IMR-90 (cell line): ENCODE data around the gene PRPF40A. TPM values are rescaled to one million over a fixed set of nuclear protein-coding genes. Genes with fewer than 3 reads are reported as not detected.
A peak's percentile ranks its signal among the peaks of the same experiment; 100 is the strongest.

Experiments used
- ATAC-seq: fragments of 200-7000 bp; cut with Tn5 transposase; 2 replicates; pipeline ENCODE4 v1.9.1; 2020; ENCODE audit warnings: low read depth, mild to moderate bottlenecking, moderate library complexity
- BruUV-seq: library from RNA; stranded (reverse); fragments of 400-500 nt; replicated peaks from 2 replicates; lab custom pipeline; 2021; lab: Mats Ljungman, UMichigan
- CTCF ChIA-PET: fragments of 300-600 bp; formaldehyde crosslinking; extraction: SDS; loops from one replicate; lab custom pipeline; 2021; ENCODE audit warnings: antibody characterized with exemption; lab: Yijun Ruan, JAX
- POLR2A ChIA-PET: fragments of 300-600 bp; sonication (Branson Sonifier 250); formaldehyde crosslinking; loops from one replicate; lab custom pipeline; 2022; ENCODE audit warnings: antibody characterized with exemption; ENCODE audit not compliant: unreplicated experiment; lab: Charles Lee
- DNase-seq: peaks from one replicate; pipeline ENCODE4 v3.0.0; 2013
- H2AFZ ChIP-seq: replicated peaks from 2 replicates; pipeline ENCODE3; 2013; ENCODE audit warnings: low read length, mild to moderate bottlenecking; ENCODE audit not compliant: poor library complexity
- H2AK5ac ChIP-seq: 2 replicates; pipeline ENCODE4 v1.6.1; 2013; ENCODE audit warnings: low read depth, low read length, inconsistent platforms
- H2AK9ac ChIP-seq: replicated peaks from 2 replicates; pipeline ENCODE3; 2013; ENCODE audit warnings: mild to moderate bottlenecking, low read depth, low read length, moderate library complexity; ENCODE audit not compliant: poor library complexity
- H2BK120ac ChIP-seq: 2 replicates; pipeline ENCODE4 v1.6.1; 2013; ENCODE audit warnings: low read depth, low read length, inconsistent platforms
- H2BK15ac ChIP-seq: 3 replicates; pipeline ENCODE4 v1.6.1; 2013; ENCODE audit warnings: low read depth, low read length, inconsistent platforms
- H2BK20ac ChIP-seq: 2 replicates; pipeline ENCODE4 v1.6.1; 2013; ENCODE audit warnings: low read depth, mild to moderate bottlenecking, inconsistent platforms, low read length, moderate library complexity
- H2BK5ac ChIP-seq: 2 replicates; pipeline ENCODE4 v1.6.1; 2013; ENCODE audit warnings: mild to moderate bottlenecking, low read depth, low read length, inconsistent platforms; ENCODE audit not compliant: poor library complexity, severe bottlenecking
- H3K14ac ChIP-seq: replicated peaks from 2 replicates; pipeline ENCODE4 v1.6.1; 2013; ENCODE audit warnings: low read depth, low read length, inconsistent platforms
- H3K18ac ChIP-seq: 2 replicates; pipeline ENCODE4 v1.6.1; 2013; ENCODE audit warnings: low read depth, low read length, control low read depth
- H3K23ac ChIP-seq: 2 replicates; pipeline ENCODE4 v1.6.1; 2013; ENCODE audit warnings: low read depth, low read length, inconsistent platforms
- H3K27ac ChIP-seq: 2 replicates; pipeline ENCODE4 v1.5.1; 2013; ENCODE audit warnings: mild to moderate bottlenecking, control low read depth, low read length; ENCODE audit not compliant: insufficient read depth
- H3K27me3 ChIP-seq: 2 replicates; pipeline ENCODE4 v1.6.1; 2013; ENCODE audit warnings: low read length; ENCODE audit not compliant: control insufficient read depth, insufficient read depth
- H3K36me3 ChIP-seq: 2 replicates; pipeline ENCODE4 v1.6.1; 2013; ENCODE audit warnings: low read length, mixed read lengths; ENCODE audit not compliant: control insufficient read depth, insufficient read depth
- H3K4ac ChIP-seq: 2 replicates; pipeline ENCODE4 v1.6.1; 2013; ENCODE audit warnings: low read depth, low read length, inconsistent platforms
- H3K4me1 ChIP-seq: 2 replicates; pipeline ENCODE4 v1.6.1; 2013; ENCODE audit warnings: low read length, mixed read lengths; ENCODE audit not compliant: control insufficient read depth, insufficient read depth
- H3K4me2 ChIP-seq: 2 replicates; pipeline ENCODE4 v1.6.1; 2013; ENCODE audit warnings: low read depth, mild to moderate bottlenecking, control low read depth, low read length, moderate library complexity
- H3K4me3 ChIP-seq: 2 replicates; pipeline ENCODE4 v1.5.1; 2013; ENCODE audit warnings: low read depth, mild to moderate bottlenecking, control low read depth, low read length, moderate library complexity; ENCODE audit not compliant: insufficient read depth
- H3K56ac ChIP-seq: 2 replicates; pipeline ENCODE4 v1.6.1; 2013; ENCODE audit warnings: low read length, inconsistent platforms; ENCODE audit not compliant: insufficient read depth; ENCODE audit errors: extremely low read depth
- H3K79me1 ChIP-seq, 2 experiments: 2 replicates each; pipeline ENCODE4 v1.6.1; 2013; ENCODE audit warnings: low read length in 2 of 2, inconsistent platforms in 1 of 2, low read depth in 1 of 2
- H3K9ac ChIP-seq: 2 replicates; pipeline ENCODE4 v1.6.1; 2013; ENCODE audit warnings: low read depth, low read length, control low read depth
- H3K9me1 ChIP-seq: 2 replicates; pipeline ENCODE4 v1.6.1; 2013; ENCODE audit warnings: low read length, inconsistent platforms; ENCODE audit not compliant: insufficient read depth
- H3K9me3 ChIP-seq: 2 replicates; pipeline ENCODE4 v1.6.1; 2013; ENCODE audit warnings: low read length; ENCODE audit not compliant: control insufficient read depth, insufficient read depth
- H4K20me1 ChIP-seq: 2 replicates; pipeline ENCODE4 v1.6.1; 2013; ENCODE audit warnings: low read length, inconsistent platforms; ENCODE audit not compliant: insufficient read depth
- H4K5ac ChIP-seq: 2 replicates; pipeline ENCODE4 v1.6.1; 2013; ENCODE audit warnings: mild to moderate bottlenecking, low read depth, low read length, control low read depth
- H4K8ac ChIP-seq, 2 experiments: 2 replicates each; pipeline ENCODE4 v1.6.1; 2013; ENCODE audit warnings: low read depth in 2 of 2, low read length in 2 of 2, control low read depth in 1 of 2, inconsistent platforms in 1 of 2
- H4K91ac ChIP-seq: 2 replicates; pipeline ENCODE4 v1.6.1; 2013; ENCODE audit warnings: low read depth, low read length, inconsistent platforms; ENCODE audit not compliant: insufficient read depth
- CEBPB ChIP-seq: IDR thresholded peaks from 2 replicates; pipeline ENCODE4 v1.6.1; 2012; ENCODE audit warnings: low read depth, low read length, improper control_type of control experiment
- FOS ChIP-seq: fragments of 150-350 bp; IDR thresholded peaks from 2 replicates; pipeline ENCODE4 v1.6.1; 2016; ENCODE audit warnings: low read depth, low read length
- MAFK ChIP-seq: IDR thresholded peaks from 2 replicates; pipeline ENCODE4 v1.6.1; 2012; ENCODE audit warnings: low read depth, low read length, improper control_type of control experiment
- RFX5 ChIP-seq: IDR thresholded peaks from 2 replicates; pipeline ENCODE4 v1.8.0; 2012; ENCODE audit warnings: low read depth, mild to moderate bottlenecking, low read length, moderate library complexity
- WGBS, 2 experiments: methylation state at CpG; one replicate each; pipeline versions ENCODE4 v1.1.5 to v1.1.7; 2013; ENCODE audit warnings: missing lambda C conversion rate in 2 of 2; ENCODE audit not compliant: insufficient read length in 1 of 2; ENCODE audit errors: extremely low coverage in 2 of 2; 5-methylcytosine and 5-hydroxymethylcytosine counted together
- dilution Hi-C: fragments of 300-500 bp; cut with HindIII; formaldehyde crosslinking; loops from one replicate; pipeline ENCODE4 v1.14.3; 2018; ENCODE audit warnings: low sequenced_read_pairs; ENCODE audit not compliant: unreplicated experiment
- in situ Hi-C: fragments of 300-500 bp; cut with MboI; formaldehyde crosslinking; loops from 3 replicates; pipeline ENCODE4 v1.14.3; 2019; ENCODE audit warnings: low sequenced_read_pairs, inconsistent platforms, mixed read lengths
- intact Hi-C: fragments of 100-400 bp; cut with micrococcal nuclease; formaldehyde crosslinking; loops from 2 replicates; pipeline ENCODE4 v1.10.0; 2022
- polyA plus RNA-seq, 3 experiments: library from polyadenylated mRNA; depleted of rRNA; stranded (reverse); fragments of >200 nt; gene quantifications; 2 replicates each; pipeline ENCODE4 v1.2.3, GENCODE V29; 2012; ENCODE audit warnings: low replicate concordance in 1 of 3
- total RNA-seq: library from RNA; depleted of rRNA; stranded (reverse); fragments of >200 nt; gene quantifications from 2 replicates; pipeline ENCODE4 v1.2.3, GENCODE V29; 2012

Gene PRPF40A
- total and polyA plus RNA-seq, 2 of the 4 experiments (the other 2 are of a cell fraction), result 49.1 to 150 TPM

DNA sequence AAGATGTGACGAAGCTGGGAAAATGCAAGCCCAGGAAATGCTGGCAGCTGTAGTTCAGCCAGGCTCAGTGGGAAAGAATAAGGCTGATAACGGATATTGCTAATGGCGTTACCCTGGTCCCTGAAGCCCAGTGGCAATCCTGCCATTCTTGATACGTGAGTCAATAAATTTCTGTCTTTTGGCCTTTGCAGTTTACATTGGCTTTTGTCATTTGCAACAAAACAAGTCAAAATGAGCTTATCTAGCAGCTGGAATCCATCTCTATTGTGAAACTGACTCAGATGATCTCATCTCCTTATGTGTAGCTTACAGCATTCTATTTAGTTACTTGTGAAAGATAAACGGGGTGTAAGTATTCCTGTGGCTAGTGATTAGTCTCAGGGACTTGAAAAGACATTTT lies 44.9 kb upstream of the PRPF40A start:
- H2BK120ac ChIP-seq, result peak overlapping the region; percentile 80
- H3K23ac ChIP-seq, result peak overlapping the region; percentile 23; the same call in 1 of the 2 replicates
- no peaks in the 10 kb centered on the region for H3K27me3 ChIP-seq
- peak overlapping the region; percentile 63; the same call in 1 of the 2 replicates for H3K18ac ChIP-seq
- intact Hi-C loops, result loop anchor here (2.0 kb wide), 1 partner anchor 65 kb away; no protein-coding TSS in a partner anchor
- in situ Hi-C loops, result no loop called here
- dilution Hi-C loops, result no loop called here
- H4K5ac ChIP-seq, result peak overlapping the region; percentile 13; the same call in 1 of the 2 replicates
- H4K8ac ChIP-seq, result peak overlapping the region in 1 of 2 experiments; percentile 38; a peak in 1 of 4 replicates
- 11% methylated on average over 3 of the region's 5 CpGs; no CpG with 5 or more reads in 1 of the 2 experiments for WGBS, 2 experiments
- peak overlapping the region; percentile 8; the same call in 1 of the 2 replicates for H3K4ac ChIP-seq
- H3K4me3 ChIP-seq, result no peak overlapping the region
- H2BK5ac ChIP-seq, result peak overlapping the region; percentile 94
- no peaks in the 10 kb centered on the region for H3K9me3 ChIP-seq
- H3K56ac ChIP-seq, result 0 out of 2 replicates have a peak overlapping the region, but pooled peaks have one; percentile 19
- no peak overlapping the region for H2AK9ac ChIP-seq
- no TSS peak for BruUV-seq
- peaks cover 3% of the 10 kb centered on the region; the same call in 1 of the 2 replicates for H3K9me1 ChIP-seq
- H3K9ac ChIP-seq, result peak overlapping the region; percentile 34; the same call in 1 of the 2 replicates
- DNase-seq (peak; percentile 96), ATAC-seq (peak; percentile 81)
- H3K14ac ChIP-seq, result no peak overlapping the region; the same call in 1 of the 2 replicates
- 0 out of 3 replicates have a peak overlapping the region, but pooled peaks have one; percentile 32 for H2BK15ac ChIP-seq
- peak overlapping the region; percentile 50; the same call in 1 of the 2 replicates for H4K91ac ChIP-seq
- peaks cover 2% of the 10 kb centered on the region for H3K36me3 ChIP-seq
- ChIA-PET POLR2A (interaction anchor here (0.5 kb wide), 1 partner anchor 45 kb away, joined by 17 read pairs; the partner anchor contains the start of gene PRPF40A), CTCF (no interaction called here)
- H3K79me1 ChIP-seq, result peaks cover 0 to 8% of the 10 kb centered on the region in 2 experiments; a peak in 2 of 4 replicates
- H2AFZ ChIP-seq, result peak overlapping the region; percentile 29
- 0 out of 2 replicates have a peak overlapping the region, but pooled peaks have one; percentile 0 for H2AK5ac ChIP-seq
- peak overlapping the region; percentile 68; the same call in 1 of the 2 replicates for H3K27ac ChIP-seq
- H3K4me1 ChIP-seq, result peaks cover 9% of the 10 kb centered on the region
- H2BK20ac ChIP-seq, result peak overlapping the region; percentile 73; the same call in 1 of the 2 replicates
- peak overlapping the region; percentile 56 for H3K4me2 ChIP-seq
- H4K20me1 ChIP-seq, result no peaks in the 10 kb centered on the region
- TF ChIP-seq MAFK (peak; percentile 11; the same call in 1 of the 2 replicates), RFX5 (no peak), CEBPB (peak; percentile 96), FOS (peak; percentile 50)
